Fibroblast of lung (primary cell): ENCODE data around the gene NECAP2.

ENCODE experiments used
- EZH2 ChIP-seq: IDR thresholded peaks from 2 replicates; pipeline ENCODE4 v1.5.1; 2012; ENCODE audit warnings: low read length, control low read depth, mild to moderate bottlenecking; ENCODE audit errors: missing control alignments
- TF ChIP-seq, protein P1 (sequence below), 2 donors: IDR thresholded peaks in 1 of 2; conservative IDR thresholded peaks in 1 of 2; 1 replicate in 1 of 2; 2 replicates in 1 of 2; pipeline ENCODE4 v1.5.1; 2011 to 2012; ENCODE audit warnings: low read length in 2 of 2, control low read depth in 1 of 2, inconsistent platforms in 1 of 2, low read depth in 1 of 2, mild to moderate bottlenecking in 1 of 2

- TF ChIP-seq, protein P1, sequence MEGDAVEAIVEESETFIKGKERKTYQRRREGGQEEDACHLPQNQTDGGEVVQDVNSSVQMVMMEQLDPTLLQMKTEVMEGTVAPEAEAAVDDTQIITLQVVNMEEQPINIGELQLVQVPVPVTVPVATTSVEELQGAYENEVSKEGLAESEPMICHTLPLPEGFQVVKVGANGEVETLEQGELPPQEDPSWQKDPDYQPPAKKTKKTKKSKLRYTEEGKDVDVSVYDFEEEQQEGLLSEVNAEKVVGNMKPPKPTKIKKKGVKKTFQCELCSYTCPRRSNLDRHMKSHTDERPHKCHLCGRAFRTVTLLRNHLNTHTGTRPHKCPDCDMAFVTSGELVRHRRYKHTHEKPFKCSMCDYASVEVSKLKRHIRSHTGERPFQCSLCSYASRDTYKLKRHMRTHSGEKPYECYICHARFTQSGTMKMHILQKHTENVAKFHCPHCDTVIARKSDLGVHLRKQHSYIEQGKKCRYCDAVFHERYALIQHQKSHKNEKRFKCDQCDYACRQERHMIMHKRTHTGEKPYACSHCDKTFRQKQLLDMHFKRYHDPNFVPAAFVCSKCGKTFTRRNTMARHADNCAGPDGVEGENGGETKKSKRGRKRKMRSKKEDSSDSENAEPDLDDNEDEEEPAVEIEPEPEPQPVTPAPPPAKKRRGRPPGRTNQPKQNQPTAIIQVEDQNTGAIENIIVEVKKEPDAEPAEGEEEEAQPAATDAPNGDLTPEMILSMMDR (conservative IDR thresholded peaks at IDR 0.05 in 1 of 2, IDR thresholded peaks at IDR 0.05 in 1 of 2; ENCODE audit: low read depth in 1 of 2, low read length in 2 of 2), result no peak
- no peak for TF ChIP-seq EZH2
Observed at GRCh38 chr1:16503494-16503893, 63.0 kb downstream of the NECAP2 start.
